Nucleus accumbens (tissue), 56 donors: ENCODE results near the gene ALKAL2.

Source experiments
- DNase-seq, 56 donors: peaks; one replicate each; lab custom pipeline; 2025; lab: John Stamatoyannopoulos, UW

Gene ALKAL2

DNA sequence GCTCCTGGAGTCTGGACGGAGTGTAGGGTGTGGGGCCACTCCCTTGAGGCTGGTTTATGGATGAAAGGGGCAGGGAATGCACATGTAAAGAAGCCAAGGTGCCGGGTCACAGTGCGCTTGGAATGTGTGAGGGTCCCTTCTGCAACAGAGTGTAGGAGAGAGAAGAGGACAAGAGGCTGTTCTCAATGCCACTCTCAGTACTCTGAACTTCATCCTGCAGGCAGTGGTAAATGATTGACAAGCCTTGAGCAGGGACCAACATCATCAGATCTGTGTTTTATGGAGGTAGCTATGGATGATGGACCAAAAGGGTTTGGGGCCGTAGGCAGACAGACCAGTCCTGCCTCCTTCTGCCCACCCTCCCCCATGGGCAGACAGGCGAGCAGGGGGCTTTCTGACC, 7.2 kb upstream of the ALKAL2 start:
- no peak for DNase-seq

DNA sequence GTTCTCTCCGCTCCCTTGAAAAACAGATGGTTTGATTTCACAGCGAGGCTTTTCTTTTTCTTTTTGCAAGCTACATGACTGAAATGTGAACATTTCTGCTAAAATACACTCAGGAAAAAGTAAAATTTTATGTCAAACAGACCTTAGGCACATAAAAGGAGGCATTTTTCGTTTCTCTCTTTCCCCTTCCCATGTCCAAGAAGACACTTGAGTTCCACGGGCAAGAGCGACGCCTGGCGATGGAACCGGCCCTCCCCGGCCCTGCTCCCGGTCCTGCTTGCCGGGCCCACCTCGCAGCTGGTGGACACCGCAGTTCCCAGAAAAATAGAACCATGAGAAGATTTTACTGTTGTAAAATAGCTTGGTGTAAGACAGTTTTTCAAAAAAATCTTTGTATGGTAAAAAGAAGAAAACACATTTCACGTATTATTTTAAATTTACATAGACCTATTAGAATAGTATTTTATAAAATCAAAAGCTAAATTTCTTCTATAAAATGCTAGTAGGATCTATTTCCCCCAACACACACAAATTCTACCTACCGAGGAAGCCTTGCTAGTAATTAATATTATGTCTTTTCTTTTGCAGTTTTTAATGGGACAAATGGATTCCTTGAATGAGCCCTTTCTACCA, 2.3 kb upstream of the ALKAL2 start:
- DNase-seq, result peak in 52 of 56 donors; percentile 4 to 85 (median 62)

DNA sequence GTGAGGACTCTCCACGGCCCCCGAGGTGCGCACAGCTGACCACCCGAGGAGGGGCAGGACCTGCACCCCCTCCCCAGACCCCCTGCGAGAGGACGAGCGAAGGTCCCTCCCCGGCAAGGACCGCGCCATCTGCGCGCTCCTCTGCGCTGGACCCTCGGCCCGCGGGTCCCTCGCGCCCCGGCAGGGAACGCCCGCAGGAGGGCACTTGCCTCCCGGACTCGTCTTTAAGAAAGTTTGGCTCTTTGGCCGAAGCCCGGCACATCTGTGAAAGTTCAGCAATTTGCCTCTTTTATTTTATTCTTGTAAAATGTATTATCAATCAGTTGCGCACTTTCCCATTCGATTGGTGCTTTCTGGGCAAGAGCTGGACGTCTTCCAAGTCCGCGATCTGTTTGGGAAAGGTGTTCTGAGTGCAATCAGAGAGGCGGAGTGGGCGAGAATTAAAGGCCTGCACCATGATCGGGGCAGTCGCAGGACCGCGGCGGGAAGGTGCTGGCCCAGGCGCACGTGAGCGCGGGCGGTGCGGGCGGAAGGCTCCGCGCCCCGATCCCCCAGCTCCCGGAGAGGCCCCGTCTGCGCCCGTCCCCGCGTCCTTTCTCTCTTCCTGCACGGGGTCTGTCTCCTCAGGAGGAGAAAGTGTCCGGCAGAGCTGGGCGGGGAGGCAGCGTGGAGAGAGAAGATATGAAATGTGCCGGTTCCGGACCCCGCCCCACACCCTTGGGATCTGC, 1.6 kb upstream of the ALKAL2 start:
- peak in 10 of 56 donors; percentile 9 to 53 (median 38) for DNase-seq

DNA sequence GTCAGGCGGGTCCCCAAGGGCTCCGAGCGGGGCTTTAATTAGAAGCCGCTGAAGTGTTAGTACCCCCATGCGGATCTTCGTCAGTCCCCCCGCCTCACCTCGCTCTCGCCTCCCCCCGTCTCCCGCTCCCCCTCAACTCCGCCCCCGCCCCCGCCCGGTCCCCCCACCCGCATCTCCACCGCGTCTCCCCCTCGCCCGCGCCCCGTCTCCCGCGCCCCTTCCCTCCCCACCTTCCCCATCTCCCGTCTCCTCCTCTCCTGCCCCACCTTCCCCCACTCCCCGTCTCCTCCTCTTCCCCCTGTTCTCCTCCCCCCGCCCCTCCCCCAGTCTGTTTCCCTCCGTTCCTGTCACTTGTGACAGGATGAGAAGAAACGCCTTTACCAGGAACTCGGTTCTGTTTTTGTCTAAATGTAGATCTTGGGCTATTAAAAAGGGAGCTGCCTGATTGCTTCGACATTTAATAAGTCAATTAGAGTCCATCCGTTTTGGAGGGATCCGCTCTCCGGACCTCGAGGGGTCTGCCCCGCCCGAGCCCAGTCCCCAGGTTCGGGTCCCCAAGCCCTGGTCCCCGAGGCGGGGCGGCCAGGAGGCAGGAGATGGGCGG, 969 bp upstream of the ALKAL2 start:
- peak in 7 of 56 donors; percentile 21 to 69 (median 35) for DNase-seq

DNA sequence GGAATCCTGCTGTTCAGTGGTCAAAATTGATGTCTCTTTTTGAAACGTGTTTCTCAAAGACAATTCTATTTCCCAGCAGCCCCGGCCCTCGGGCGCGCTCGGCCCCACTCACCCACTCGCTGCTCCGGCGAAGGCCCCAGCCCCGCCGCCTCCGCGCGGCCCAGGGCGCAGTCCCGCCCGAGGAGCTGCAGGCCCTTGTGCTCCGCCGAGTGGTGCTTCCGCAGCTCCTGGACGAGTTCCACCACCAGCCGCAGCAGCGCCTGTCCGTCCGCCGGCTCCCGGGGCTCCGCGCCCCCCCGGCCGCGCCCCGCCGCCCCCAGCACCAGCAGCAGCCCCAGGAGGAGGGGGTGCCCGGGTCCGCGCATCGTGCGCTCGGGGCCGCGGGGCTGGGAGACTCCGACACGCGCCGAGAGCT, 413 bp downstream of the ALKAL2 start:
- DNase-seq, result no peak

DNA sequence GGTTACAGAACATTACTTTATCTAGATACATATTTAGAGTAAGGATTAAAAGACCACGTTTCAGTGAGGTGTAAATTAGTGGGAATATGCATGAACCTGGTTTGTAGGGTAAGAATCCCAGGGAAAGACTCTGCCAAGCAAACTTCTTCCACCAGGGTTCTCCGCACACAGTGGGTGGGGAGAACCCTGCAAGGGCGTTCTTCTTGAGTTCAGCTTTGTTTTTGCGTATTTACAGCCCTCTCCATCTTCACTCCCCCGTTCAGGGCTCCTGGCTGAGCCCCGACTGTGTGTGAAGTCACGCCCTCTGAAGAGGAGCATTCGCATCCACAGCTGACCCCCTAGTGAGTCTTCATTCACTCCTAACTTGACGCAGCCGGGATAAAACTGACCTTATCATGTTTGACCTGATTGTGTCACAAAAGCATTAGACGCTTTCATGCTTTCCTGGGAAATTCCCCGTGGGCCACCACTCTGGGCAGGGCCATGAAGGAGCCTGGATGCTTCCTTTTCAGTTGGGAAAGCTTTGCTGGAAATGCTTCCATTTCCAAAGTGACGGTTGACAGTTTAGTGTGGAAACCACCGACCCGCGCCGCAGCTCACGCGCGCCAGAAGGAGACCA, 1.0 kb downstream of the ALKAL2 start:
- DNase-seq, result no peak

DNA sequence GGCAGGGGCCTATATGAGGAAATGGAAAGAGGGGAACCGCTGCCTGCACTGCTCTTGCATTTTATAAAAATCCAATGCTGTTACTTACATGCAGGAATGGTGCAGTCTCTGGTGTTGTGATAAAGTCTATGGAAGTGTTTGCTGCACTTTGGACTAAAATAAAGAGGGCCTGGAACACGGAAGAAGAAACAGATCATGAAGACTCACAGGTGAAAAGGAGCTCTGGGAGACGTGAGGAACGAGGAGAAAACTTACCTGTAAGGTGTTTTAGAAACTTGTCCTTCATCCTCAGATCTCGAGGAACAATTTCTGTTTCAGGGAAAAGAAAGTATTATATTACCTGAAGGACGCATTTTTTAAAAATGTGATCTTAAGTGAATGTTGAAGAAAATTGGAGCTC, 1.9 kb downstream of the ALKAL2 start:
- DNase-seq, result no peak

DNA sequence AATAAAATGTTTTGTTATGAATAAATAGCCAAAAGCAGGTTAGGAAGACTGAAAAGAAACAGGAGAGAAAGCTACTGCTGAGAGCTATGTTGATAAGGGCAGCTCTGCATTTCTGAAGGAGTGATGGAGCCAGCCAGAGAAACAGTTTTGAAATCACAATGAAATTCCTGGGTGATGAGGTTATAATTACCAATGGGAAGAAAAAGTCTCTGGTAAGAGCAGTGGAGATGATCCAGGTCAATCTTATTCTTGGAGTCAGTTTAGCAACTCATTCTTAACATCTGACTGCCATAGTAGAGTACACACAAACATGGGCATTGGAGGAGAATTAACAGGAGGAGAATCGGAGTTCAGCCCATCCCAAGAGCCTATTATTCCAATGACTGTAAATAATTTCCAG, 2.4 kb downstream of the ALKAL2 start:
- no peak for DNase-seq

DNA sequence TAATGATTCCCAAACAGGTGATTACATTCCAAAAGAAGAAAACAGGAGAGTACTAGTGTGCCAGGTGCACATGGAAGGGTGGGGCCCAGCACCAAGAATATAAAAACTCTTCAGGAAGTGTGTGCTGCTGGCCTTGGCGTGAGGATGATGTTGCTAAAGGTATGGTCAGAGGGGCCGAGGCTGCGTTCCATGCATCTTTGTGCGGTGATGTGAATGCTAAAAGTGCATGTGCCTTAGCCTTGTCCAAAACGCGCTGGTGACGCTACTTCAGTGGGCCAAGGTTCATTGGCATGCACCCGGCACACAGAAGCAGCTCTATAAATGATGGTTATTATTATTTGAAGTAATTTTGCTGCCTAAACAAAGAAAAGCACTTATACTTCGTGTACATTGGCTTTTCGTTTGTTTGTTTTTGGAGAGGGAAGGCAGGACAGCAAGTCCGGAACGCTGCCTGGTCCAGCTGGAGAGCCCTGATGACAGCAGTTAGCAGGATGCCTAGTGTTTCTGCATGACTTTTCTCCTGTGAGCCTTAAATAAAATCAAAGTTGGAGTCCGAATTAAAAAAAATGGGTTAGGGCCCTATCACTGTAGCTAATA, 2.9 kb downstream of the ALKAL2 start:
- no peak for DNase-seq

DNA sequence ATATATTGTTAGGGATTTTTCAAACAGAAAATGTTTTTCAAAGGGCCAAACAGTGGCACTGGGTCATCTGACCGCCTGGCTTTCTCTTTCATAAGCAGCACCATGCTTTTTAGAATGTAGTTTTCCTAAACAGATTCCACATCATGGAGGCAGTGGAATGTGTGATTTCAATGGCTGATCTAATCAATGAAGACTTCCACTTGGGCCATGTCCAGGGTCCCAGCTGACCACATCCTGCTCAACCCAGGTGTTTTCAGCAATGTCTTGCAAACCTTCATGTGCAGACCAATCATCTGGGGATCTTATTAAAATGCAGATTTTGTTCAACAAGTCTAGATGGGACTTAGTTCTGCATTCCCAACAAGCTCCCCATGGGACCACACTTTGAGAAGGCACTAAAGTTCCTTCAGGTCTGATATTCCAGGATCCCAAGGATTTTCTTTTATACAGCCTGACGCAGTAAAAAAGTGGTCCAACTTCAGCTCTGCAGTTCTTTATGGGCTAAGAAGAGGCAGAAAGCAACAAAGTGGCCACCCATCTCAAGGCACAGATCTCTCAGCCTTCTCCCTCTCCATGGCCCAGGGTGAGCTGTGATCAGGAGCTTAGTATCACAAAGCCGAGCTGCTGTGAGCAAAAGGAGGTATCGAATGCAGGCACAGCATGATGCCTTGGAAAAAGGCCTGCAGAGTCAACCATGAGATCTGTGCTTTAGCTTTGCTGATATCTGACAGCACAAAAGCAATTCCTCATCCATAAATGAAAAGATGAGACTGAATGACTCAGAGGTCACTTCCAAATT, 3.7 kb downstream of the ALKAL2 start:
- DNase-seq, result no peak

DNA sequence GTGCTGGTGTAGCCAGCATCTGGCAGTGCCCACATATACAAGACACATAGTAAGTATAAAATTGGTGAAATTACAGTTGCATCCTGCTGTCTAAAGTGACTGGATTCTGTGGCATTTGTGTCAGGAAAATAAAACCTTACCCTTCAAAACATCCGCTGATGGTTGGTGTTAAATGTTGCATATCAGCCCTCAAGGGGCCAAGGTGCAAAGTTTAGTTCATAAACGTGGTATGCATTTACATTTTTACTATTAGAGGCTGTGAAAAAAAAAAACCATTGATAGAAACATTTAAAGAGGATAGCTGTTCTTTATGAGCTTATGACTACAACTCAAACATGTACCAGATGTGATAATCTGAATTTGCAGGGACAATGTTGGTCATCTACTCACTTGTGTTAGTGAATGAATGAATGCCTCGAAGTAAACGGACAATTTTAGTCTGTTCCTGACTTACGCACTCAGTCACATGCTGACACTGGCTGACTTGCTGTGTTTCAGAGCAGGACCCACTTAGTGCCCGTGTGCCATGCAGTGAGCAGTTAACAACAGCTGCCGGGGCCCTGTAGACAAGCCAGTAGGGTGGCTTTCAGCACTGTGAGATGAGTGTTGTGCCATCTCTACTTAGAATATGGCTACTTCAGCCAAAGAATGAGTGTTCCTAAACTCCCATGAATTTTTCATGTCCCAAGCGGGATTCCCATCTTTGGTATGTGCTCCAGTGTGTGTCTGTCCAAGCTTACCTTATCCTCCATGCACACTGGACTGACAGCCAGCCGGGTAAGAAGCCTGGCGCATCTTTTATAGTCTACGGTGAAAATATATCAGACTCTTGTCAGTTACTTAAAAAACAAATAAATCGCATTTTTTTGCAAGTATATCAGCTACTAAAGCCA, 5.3 kb downstream of the ALKAL2 start:
- no peak for DNase-seq

DNA sequence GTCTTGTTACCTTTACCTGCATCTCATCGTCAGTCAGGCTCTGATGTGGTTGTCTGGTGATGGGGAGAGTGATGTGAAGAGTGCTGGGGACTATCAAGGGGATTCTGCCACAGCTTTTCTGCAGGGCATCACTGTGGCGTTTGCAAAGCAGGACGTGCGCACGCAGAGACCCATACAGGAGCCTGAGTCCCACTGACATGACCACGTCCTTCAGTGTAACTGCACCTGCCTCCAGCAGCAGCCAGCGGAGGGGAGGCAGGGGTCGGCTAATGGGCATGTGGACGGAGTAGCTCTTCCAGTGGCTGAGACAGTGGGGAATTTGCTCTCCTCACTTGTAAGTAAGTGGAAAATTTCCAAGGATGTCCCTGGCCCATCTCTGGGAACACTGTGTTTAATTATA, 6.5 kb downstream of the ALKAL2 start:
- no peak for DNase-seq

DNA sequence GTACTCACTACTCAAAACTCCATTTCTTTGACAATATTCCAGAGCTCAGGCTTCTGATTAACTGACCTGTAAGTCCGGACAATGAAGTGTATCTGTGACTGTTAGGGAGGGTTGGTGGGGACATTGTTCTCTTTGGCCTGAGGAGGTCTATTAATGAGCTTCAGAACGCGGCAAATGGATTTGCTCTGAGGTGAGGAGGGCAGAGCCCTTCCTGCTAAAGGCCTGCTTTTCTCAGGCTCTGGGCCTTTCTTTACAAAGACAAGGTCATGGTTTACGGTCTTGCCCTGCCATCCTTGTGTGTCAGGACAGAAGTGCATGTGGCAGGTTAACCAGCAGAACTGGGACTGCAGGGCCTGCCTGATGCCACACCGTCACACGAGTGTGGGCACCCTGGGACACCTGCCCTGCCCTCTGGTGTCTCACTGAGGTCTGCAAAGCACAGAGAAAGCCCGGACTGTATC, 7.2 kb downstream of the ALKAL2 start:
- no peak for DNase-seq

DNA sequence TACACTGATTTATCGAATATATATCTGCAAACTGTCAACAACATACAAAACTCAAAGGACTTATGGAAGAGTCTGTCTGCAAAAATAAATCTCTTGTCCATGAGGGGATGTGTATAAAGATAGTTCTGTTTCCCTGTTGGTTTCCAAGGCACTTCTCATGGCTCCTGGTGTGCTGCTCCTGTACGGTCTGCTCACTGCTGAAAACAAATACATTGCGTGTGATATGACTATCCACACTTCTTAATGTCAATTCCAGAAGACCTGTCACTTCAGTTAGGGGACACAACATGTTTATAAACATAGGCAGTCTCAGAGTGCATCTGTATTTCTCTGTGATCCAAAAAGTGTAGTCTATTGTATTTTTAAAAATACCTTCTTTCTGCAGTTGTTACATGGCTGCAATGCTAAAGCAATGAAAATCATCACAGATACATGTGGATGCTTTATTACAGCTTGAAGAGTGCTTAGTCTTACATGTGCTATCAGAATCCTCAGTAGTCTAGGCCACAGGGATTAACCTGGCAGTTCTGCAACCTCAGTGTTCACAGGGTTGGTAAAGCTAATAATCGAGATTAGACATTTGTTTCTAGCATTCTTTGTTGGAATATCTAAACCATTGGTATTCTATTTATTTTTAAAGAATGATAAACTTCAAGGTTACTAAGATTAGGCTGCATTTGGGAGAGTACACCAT, 7.8 kb downstream of the ALKAL2 start:
- DNase-seq, result no peak

DNA sequence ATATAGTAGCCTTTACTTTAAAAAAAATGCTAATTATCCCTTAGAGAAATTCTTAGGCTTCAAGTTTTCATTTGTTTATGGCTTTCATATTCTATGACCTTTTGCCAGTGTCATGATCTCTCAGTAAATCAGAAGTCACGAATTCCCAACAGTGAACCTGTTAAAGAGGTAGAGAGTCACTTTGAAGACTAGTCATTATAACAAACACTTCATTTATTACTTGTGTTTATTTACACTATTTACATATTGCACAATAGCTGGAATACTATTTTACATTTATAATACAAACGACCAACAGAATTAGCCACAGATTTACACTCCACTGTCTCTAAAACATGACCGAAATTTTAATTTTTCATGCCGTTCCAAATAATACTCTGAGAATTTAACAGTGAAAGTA, 8.5 kb downstream of the ALKAL2 start:
- no peak for DNase-seq

DNA sequence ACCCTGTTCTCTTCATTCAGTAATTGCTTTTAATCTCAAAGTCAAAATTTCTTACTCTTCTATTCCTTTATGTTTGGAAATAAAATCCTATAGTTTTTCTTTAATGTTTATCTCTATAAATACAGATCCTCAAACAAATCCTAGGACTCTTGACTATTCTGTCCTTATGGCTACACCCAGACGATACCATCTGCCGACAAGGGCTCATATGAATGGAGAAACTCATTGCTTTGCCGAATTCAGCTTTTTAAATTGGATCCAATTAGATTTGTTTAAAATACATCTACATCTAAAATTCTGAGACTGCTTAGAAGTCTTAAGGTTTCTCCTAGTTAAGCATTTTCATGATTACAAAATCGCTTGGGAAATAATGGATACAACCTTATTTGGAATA, 9.0 kb downstream of the ALKAL2 start:
- no peak for DNase-seq

DNA sequence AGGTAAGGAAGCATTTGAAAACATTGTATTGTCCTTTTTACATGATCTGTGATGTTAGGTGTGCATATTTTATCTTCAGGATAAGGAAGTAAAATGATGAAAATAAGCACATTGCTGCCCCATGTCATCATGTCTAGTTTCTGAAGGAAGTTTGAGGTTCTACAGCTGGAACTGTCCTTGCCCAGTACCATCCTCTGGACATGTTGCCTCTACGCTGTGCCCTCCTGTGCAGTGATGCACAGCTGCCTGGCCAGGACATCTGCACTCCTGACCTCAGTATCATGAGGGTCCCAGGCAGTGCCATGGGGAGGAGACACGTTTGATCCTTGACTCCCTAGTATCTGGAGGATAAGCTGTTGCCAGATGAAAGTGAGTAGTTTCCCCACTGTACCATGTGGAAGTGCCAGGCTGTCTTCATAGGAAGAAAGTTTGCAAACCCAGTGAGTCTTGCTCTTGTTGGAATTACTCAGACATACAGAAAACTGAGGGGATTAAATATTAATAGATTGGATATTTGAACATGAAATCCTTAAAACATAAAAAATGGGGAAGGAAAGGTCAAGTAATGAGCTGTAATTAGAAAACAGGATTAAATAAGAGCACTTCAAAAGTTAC, 9.5 kb downstream of the ALKAL2 start:
- no peak for DNase-seq

DNA sequence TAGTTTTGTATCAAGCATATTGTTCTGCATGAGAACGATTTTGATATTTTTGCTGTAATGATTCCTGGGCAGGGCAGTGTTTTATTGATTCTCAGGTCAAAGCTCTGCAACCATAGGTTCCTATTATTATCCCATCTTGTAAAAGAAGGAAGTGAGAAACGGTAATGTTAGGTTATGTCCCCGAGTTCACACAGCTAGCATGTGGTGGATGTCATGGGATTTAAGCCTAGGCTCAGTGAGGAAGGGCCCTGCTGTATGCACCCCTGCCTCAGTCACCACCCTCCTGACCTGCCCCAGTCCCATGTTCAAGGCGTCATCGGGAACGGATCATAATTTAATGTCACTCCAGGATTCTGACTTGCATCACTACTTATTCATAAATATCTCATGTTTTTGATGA, 12.4 kb downstream of the ALKAL2 start:
- DNase-seq, result peak in 1 of 56 donors; percentile 4
